Epithelial cell of prostate (primary cell): ENCODE results near the gene GIN1.
"Not testable (repeated sequence)": the region's sequence is repeated elsewhere in the genome, so short reads cannot be mapped to it uniquely, and the experiment has no call there.

Source experiments
- DNase-seq: peaks from one replicate; pipeline ENCODE4 v3.0.0-alpha.2; 2011; ENCODE audit warnings: low read depth, low spot score
- H3K27ac ChIP-seq: fragments of 450-650 bp; 2 replicates; pipeline ENCODE4 v1.5.1; 2017; ENCODE audit warnings: mild to moderate bottlenecking

GIN1 gene

GRCh38 chr5:103046706-103047105 lies 73.2 kb downstream of the GIN1 start:
- H3K27ac ChIP-seq, DNase-seq: not testable (repeated sequence)

- no peak for DNase-seq
These were observed 78.8 kb downstream of the GIN1 start for GRCh38 chr5:103041071-103041676.

GRCh38 chr5:103037673-103038455 lies 82.1 kb downstream of the GIN1 start:
- no peak for DNase-seq
- H3K27ac ChIP-seq: no peak overlapping the region

More at GRCh38 chr5:103041071-103041676, 78.8 kb downstream of the GIN1 start:
- H3K27ac ChIP-seq: no peak overlapping the region

GRCh38 chr5:103036601-103037000 lies 83.3 kb downstream of the GIN1 start:
- no peak for DNase-seq
- no peak overlapping the region for H3K27ac ChIP-seq
